ENCODE data around the gene HOXC4.

DNA sequence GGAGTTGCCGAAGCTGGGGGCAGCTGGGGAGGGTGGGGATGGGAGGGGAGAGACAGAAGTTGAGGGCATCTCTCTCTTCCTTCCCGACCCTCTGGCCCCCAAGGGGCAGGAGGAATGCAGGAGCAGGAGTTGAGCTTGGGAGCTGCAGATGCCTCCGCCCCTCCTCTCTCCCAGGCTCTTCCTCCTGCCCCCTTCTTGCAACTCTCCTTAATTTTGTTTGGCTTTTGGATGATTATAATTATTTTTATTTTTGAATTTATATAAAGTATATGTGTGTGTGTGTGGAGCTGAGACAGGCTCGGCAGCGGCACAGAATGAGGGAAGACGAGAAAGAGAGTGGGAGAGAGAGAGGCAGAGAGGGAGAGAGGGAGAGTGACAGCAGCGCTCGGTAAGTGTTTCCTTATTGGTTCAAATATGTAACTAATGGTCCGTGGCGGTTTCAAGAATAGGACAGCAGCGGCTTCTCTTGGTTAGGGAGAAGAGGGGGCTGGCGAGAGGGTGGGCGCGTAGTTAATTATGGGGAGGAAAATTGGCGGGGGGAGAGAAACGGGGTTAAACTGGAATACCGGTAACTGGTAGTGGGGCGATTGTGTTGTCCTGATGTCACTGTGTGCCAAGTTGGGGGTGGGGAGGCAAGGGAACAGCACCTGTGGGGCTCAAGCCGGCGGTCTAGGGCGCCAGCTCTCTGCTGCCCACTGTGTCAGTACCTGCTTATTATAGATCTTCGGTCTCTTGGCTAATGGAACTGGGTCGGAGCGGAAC, 36.4 kb upstream of the HOXC4 start:
- TF ChIP-seq, protein P1, sequence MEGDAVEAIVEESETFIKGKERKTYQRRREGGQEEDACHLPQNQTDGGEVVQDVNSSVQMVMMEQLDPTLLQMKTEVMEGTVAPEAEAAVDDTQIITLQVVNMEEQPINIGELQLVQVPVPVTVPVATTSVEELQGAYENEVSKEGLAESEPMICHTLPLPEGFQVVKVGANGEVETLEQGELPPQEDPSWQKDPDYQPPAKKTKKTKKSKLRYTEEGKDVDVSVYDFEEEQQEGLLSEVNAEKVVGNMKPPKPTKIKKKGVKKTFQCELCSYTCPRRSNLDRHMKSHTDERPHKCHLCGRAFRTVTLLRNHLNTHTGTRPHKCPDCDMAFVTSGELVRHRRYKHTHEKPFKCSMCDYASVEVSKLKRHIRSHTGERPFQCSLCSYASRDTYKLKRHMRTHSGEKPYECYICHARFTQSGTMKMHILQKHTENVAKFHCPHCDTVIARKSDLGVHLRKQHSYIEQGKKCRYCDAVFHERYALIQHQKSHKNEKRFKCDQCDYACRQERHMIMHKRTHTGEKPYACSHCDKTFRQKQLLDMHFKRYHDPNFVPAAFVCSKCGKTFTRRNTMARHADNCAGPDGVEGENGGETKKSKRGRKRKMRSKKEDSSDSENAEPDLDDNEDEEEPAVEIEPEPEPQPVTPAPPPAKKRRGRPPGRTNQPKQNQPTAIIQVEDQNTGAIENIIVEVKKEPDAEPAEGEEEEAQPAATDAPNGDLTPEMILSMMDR (IDR thresholded peaks at IDR 0.05): no peak
- no peak for TF ChIP-seq POLR2AphosphoS5 (IDR thresholded peaks at IDR 0.05)
- TF ChIP-seq POLR2A (IDR thresholded peaks at IDR 0.05): no peak
